Measurements from ENCODE around the gene CYP4B1.

CYP4B1 gene

GRCh38 chr1:46809071-46809470, 10.2 kb downstream of the CYP4B1 start (continued):
- TF ChIP-seq ZNF404 (tag by site-specific recombination; IDR thresholded peaks at IDR 0.05) (no peak), ZXDB (tag by site-specific recombination; IDR thresholded peaks at IDR 0.05) (no peak), ZNF645 (tag by site-specific recombination; IDR thresholded peaks at IDR 0.05) (no peak), TCF7L2 (IDR thresholded peaks at IDR 0.05; ENCODE audit: borderline replicate concordance, low read depth, low read length) (no peak), KLF1 (tag by site-specific recombination; IDR thresholded peaks at IDR 0.05) (no peak), ZNF26 (tag by site-specific recombination; IDR thresholded peaks at IDR 0.05) (no peak), ZSCAN18 (tag by site-specific recombination; IDR thresholded peaks at IDR 0.05) (no peak)
- TF ChIP-seq, protein P1, sequence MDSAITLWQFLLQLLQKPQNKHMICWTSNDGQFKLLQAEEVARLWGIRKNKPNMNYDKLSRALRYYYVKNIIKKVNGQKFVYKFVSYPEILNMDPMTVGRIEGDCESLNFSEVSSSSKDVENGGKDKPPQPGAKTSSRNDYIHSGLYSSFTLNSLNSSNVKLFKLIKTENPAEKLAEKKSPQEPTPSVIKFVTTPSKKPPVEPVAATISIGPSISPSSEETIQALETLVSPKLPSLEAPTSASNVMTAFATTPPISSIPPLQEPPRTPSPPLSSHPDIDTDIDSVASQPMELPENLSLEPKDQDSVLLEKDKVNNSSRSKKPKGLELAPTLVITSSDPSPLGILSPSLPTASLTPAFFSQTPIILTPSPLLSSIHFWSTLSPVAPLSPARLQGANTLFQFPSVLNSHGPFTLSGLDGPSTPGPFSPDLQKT (IDR thresholded peaks at IDR 0.05; ENCODE audit: borderline replicate concordance, low read depth, low read length) = no peak
- TF ChIP-seq, protein P2, sequence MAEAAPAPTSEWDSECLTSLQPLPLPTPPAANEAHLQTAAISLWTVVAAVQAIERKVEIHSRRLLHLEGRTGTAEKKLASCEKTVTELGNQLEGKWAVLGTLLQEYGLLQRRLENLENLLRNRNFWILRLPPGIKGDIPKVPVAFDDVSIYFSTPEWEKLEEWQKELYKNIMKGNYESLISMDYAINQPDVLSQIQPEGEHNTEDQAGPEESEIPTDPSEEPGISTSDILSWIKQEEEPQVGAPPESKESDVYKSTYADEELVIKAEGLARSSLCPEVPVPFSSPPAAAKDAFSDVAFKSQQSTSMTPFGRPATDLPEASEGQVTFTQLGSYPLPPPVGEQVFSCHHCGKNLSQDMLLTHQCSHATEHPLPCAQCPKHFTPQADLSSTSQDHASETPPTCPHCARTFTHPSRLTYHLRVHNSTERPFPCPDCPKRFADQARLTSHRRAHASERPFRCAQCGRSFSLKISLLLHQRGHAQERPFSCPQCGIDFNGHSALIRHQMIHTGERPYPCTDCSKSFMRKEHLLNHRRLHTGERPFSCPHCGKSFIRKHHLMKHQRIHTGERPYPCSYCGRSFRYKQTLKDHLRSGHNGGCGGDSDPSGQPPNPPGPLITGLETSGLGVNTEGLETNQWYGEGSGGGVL (tag by site-specific recombination; IDR thresholded peaks at IDR 0.05) = no peak

- Histone ChIP-seq H3K36me3 (ENCODE audit: control insufficient read depth in 2 of 2, insufficient read depth in 1 of 2, low read length in 2 of 2) (no peaks in the 10 kb centered on the region), H3K9me3 (ENCODE audit: control insufficient read depth, insufficient read depth, low read depth, low read length) (no peaks in the 10 kb centered on the region), H3K27ac (ENCODE audit: extremely low read depth, low read depth, low read length) (no peak overlapping the region), H3K4me1 (ENCODE audit: control insufficient read depth, insufficient read depth, low read length) (no peaks in the 10 kb centered on the region), H3K4me3 (ENCODE audit: low read depth, low read length) (no peak overlapping the region)
- CTCF ChIA-PET = no interaction called here
- POLR2A ChIA-PET = no interaction called here
- TF ChIP-seq ZNF26 (tag by site-specific recombination; IDR thresholded peaks at IDR 0.05) (no peak), ZNF175 (tag by site-specific recombination; IDR thresholded peaks at IDR 0.05) (no peak), WT1 (tag by site-specific recombination; IDR thresholded peaks at IDR 0.05) (no peak), ZNF48 (tag by site-specific recombination; IDR thresholded peaks at IDR 0.05) (no peak), ZNF423 (tag by site-specific recombination; IDR thresholded peaks at IDR 0.05) (no peak), ZNF664 (tag by site-specific recombination; IDR thresholded peaks at IDR 0.05) (no peak), ZNF140 (tag by site-specific recombination; IDR thresholded peaks at IDR 0.05) (no peak), ZNF596 (tag by site-specific recombination; IDR thresholded peaks at IDR 0.05) (no peak), TCF7L2 (IDR thresholded peaks at IDR 0.05; ENCODE audit: borderline replicate concordance, low read depth, low read length) (no peak), HOXD13 (CRISPR knock-in tag; IDR thresholded peaks at IDR 0.05; ENCODE audit: borderline replicate concordance) (no peak), ZNF76 (tag by site-specific recombination; IDR thresholded peaks at IDR 0.05; ENCODE audit: borderline replicate concordance, low read depth) (no peak), ZBTB48 (tag by site-specific recombination; IDR thresholded peaks at IDR 0.05) (no peak), ZNF830 (tag by site-specific recombination; IDR thresholded peaks at IDR 0.05; ENCODE audit: low read depth) (no peak), ZNF221 (tag by site-specific recombination; IDR thresholded peaks at IDR 0.05; ENCODE audit: borderline replicate concordance) (no peak)
These were observed 11.1 kb downstream of the CYP4B1 start for GRCh38 chr1:46809904-46810303.

Measured in HEK293 (cell line).